Fibroblast of the conjunctiva (primary cell): ENCODE data around the gene CYB5D1.
A peak's percentile ranks its signal among the peaks of the same experiment; 100 is the strongest.
"Not testable (repeated sequence)": the region's sequence is repeated elsewhere in the genome, so short reads cannot be mapped to it uniquely, and the experiment has no call there.

ENCODE experiments used
- DNase-seq: peaks from one replicate; pipeline ENCODE4 v3.0.0-alpha.2; 2010; ENCODE audit warnings: low read depth

CYB5D1 gene

GRCh38 chr17:7857713-7858521 is at the start of gene CYB5D1:
TSS of gene CYB5D1 (plus strand) at chr17:7858003. CDS start at chr17:7858135, 132 bp downstream.
- peak; percentile 87 for DNase-seq

DNA sequence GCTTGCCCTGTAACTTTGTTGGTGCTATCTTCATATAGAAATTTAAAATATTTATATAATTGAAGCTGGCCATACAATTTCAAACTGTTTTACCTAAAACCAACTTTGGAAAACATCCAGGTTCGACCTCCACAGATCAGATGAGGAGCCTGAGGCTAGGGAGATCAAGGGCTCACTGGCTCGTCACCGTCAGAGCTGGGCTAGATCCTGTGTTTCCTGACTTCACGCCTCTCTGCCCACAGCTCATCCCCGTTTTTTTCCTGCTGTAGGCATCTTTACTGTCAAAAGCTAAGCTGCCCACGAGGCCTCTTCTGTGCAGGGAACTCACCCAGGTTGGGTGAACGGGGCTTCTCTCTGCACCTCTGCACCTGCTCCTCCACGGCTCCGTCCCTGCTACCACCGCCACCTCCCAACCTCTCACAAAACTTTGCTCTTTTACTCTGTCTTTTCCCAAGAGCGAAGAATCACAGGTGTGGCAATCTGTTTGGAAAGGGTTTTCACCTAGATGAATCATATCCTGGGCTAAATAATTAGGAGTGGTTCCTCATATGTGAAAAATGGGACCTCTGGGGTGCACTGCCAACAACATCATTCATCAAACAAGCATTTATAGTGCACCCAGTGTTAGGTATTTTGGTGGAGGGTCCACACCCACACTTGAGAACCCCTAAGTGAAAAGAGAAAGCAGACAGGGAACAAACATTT is 48.6 kb upstream of the CYB5D1 start:
- no peak for DNase-seq

DNA sequence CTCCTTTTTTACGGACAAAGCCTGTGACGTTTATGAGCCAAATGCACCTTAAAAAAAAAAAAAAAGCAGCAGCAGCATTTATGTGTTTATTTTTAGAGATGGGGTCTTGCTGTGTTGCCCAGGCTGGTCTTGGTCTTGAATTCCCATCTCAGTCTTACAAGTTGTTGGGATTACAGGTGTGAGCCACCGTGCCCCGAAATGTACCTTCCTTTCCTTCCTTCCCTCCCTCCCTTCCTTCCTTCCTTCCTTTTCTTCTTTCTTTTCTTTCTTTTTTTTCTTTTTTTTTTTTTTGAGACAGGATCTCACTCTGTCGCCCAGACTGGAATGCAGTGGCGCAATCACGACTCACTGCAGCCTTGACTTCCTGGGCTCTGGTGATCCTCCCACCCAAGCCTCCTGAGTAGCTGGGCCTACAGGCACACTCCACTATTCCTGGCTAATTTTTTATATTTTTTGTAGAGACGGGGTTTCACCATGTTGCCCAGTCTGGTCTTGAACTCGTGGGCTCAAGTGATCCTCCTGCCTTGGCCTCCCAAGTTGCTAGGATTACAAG is 47.9 kb upstream of the CYB5D1 start:
- not testable (repeated sequence) for DNase-seq

- DNase-seq, result no peak
Observed at GRCh38 chr17:7811251-7811650, 46.6 kb upstream of the CYB5D1 start.

- DNase-seq, result no peak
Observed at GRCh38 chr17:7814969-7815368, 42.8 kb upstream of the CYB5D1 start.

DNA sequence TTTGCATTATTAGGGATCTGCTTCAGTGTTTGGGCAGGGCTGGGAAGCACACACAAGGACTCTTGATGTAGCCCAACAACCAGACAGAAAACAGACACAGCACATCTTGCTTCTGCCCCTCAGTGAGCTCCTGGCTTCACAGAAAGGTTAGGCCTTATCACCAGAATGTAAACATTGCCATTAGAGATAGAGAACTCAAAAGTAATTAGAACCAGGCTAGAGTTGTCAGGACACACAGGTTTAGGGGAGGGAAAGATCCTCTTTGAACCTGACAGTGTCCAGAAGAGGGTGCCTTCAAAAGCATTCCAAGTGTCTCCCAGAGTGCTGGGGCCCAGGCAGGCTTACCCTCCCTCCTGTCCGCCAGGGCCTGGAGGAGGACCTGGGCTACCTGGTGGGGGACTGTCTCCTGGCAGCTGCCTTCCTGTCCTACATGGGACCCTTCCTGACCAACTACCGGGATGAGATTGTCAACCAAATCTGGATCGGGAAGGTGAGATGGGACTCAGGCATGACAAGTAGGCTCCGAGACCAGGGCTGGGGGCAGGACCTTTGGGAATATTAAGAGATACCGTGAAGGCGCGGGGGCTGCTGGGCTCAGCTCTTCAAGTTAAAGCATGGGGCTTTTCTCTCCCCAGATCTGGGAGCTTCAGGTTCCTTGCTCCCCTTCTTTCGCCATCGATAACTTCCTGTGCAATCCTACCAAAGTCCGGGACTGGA is 40.7 kb upstream of the CYB5D1 start:
- no peak for DNase-seq

DNA sequence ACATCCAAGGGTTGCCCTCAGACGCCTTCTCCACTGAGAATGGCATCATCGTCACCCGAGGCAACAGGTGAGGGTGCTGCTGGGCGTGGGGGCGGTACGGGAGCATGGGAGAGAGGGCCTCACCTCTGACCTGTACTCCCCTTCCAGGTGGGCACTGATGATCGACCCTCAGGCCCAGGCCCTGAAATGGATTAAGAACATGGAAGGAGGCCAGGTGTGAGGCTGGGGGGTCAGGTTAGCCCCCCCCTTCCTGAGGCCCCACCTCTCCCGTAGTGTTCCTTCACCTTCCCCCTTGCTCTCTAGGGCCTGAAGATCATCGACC is 40.2 kb upstream of the CYB5D1 start:
- no peak for DNase-seq

- DNase-seq, result no peak
Observed at GRCh38 chr17:7818026-7818425, 39.8 kb upstream of the CYB5D1 start.

- no peak for DNase-seq
Observed at GRCh38 chr17:7818746-7819645, 38.8 kb upstream of the CYB5D1 start.

DNA sequence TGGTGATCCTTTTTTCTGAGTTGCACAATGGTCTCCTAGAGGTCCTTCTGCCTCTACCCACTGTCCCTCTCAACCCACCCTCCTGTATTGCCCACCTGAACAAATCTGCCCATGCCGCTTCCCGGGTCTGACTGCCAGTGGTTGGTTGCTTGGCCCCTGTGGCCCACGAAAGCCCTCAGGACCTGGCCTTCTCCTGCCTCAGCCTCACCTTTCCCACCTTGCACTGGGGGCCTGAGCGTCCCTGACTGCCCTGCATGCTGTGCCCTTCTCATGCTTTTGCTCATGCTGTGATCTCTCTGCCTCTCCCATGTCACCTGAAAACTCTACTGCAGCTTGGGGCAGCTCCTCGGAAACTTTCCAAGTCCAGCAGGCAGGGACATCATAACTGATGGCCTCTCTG is 37.6 kb upstream of the CYB5D1 start:
- DNase-seq, result no peak

DNA sequence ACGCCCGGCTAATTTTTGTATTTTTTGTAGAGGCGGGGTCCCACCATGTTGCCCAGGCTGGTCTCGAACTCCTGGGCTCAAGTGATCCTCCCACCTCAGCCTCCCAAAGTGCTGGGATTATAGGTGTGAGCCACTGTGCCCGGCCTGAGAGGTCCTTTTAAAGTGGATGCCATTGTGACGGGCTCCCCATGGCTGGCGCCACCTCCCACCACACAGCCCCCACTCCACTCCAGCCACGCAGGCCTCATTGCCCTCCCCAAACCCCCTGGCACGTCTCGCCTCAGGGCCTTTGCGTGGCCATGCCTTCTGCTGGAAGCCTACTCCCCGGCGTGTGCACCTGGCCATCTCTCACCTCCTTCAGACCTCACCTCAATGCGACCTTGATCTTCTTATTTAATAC is 35.7 kb upstream of the CYB5D1 start:
- no peak for DNase-seq

GRCh38 chr17:7823581-7824001 is 34.2 kb upstream of the CYB5D1 start:
- DNase-seq, result no peak

DNA sequence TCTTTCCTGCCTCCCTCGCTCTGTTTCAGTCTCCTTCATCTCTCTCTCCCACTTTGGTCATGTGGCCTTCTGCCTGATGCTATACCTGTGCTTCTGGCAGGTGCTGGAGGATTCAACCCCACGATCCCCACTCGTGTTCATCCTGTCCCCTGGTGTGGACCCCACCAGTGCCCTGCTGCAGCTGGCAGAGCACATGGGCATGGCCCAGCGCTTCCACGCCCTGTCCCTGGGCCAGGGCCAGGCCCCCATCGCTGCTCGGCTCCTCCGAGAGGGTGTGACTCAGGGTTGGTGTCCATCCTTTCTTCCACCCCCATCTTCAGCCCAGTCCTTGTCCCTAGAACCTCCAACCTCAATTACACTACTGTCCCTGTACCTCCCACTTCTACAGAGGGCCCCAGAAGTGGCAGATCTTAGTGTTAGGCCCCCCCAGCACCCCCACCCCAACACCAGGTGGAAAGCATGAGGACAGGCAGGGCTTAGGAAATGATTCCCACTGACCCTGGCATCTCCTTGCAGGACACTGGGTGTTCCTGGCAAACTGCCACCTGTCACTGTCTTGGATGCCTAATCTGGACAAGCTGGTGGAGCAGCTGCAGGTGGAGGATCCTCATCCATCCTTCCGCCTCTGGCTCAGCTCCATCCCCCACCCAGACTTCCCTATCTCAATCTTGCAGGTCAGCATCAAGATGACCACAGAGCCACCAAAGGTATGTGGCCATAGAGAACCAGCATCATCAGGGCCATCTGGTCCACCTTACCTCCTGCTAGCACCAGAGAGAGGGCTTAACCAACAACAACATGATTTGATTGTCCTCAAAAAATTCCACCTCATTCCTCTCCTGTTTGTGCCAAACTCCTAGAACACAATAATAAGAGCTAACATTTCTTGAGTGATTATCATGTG is 33.5 kb upstream of the CYB5D1 start:
- no peak for DNase-seq

- DNase-seq, result no peak
Observed at GRCh38 chr17:7825206-7825990, 32.4 kb upstream of the CYB5D1 start.

GRCh38 chr17:7830616-7831015 is 27.2 kb upstream of the CYB5D1 start:
- no peak for DNase-seq

GRCh38 chr17:7831233-7831632 is 26.6 kb upstream of the CYB5D1 start:
- no peak for DNase-seq

DNA sequence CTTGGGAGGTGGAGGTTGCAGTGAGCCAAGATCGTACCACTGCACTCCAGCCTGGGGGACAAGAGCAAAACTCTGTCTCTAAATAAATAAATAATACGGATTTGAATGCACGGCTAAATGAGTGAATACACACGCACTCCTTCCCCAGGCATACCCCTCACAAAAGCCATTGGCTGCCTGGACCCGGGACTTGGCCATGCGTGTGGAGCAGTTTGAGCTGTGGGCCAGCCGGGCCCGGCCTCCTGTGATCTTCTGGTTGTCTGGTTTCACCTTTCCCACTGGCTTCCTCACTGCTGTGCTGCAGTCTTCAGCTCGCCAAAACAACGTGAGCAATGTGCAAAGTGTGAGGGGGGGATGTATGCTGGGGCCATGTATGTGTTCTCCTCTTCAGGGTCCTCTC is 25.4 kb upstream of the CYB5D1 start:
- DNase-seq, result no peak

GRCh38 chr17:7833011-7833794 is 24.6 kb upstream of the CYB5D1 start:
- no peak for DNase-seq
